ENCODE results near the gene BCAS4.

- TF ChIP-seq CTCF (IDR thresholded peaks at IDR 0.05; ENCODE audit: insufficient read depth, low read depth, low read length) = no peak
- no peak for TF ChIP-seq EZH2 (IDR thresholded peaks at IDR 0.05; ENCODE audit: insufficient read depth, low read length)
Observed at GRCh38 chr20:50759678-50760077, 35.2 kb upstream of the BCAS4 start.
